H1 (cell line): ENCODE measurements around the gene HDAC7. TPM values are rescaled to one million over a fixed set of nuclear protein-coding genes. Genes with fewer than 3 reads are reported as not detected.

ENCODE experiments used
- CBX5 ChIP-seq: fragments of 300-800, 300-1000 bp; sonication (generic); IDR thresholded peaks from 2 replicates; pipeline ENCODE4 v1.7.1; 2016; ENCODE audit warnings: antibody characterized with exemption, low read length, low read depth
- HDAC2 ChIP-seq, 2 experiments: fragments of 300-600 bp in 1 of 2; sonication (generic) in 1 of 2; IDR thresholded peaks; 2 replicates each; pipeline ENCODE4 v1.6.1; 2011 to 2012; ENCODE audit warnings: low read depth in 2 of 2, low read length in 2 of 2, mild to moderate bottlenecking in 2 of 2, moderate library complexity in 2 of 2, borderline replicate concordance in 1 of 2, inconsistent platforms in 1 of 2
- JUN ChIP-seq: IDR thresholded peaks from 2 replicates; pipeline ENCODE4 v1.6.1; 2011; ENCODE audit warnings: low read depth, mild to moderate bottlenecking, improper control_type of control experiment, low read length
- polyA plus RNA-seq, 7 experiments: library from polyadenylated mRNA; depleted of rRNA in 3 of 7; stranded (reverse) in 5 of 7; unstranded in 2 of 7; fragments of >200 nt in 5 of 7; fragments of 200-250 nt in 2 of 7; gene quantifications; 1 replicate in 5 of 7; 2 replicates in 1 of 7; 4 replicates in 1 of 7; pipeline versions ENCODE4 v1.2.1 to v1.2.3, GENCODE V29; 2011 to 2013; ENCODE audit warnings: missing spikeins in 2 of 7, mixed read lengths in 2 of 7
- total RNA-seq: library from RNA; stranded (reverse); fragmentation: NEBNext Ultra II Directional; extraction: Animal tissue kit (Norgen Biotek cat#: 25700); gene quantifications from 2 replicates; pipeline ENCODE4 v1.2.1, GENCODE V29; 2021
- TF ChIP-seq, protein P1 (sequence below), 3 experiments: IDR thresholded peaks; 1 replicate in 2 of 3; 2 replicates in 1 of 3; pipeline versions ENCODE4 v1.5.1 to v1.6.1; 2011; ENCODE audit warnings: low read length in 3 of 3, mild to moderate bottlenecking in 3 of 3, inconsistent platforms in 2 of 3, low read depth in 1 of 3, moderate library complexity in 1 of 3; ENCODE audit not compliant: insufficient read depth in 1 of 3; ENCODE audit errors: control extremely low read depth in 1 of 3
- TF ChIP-seq, protein P2 (sequence below): IDR thresholded peaks from 2 replicates; pipeline ENCODE4 v1.6.1; 2011; ENCODE audit warnings: low read length, improper control_type of control experiment
- TF ChIP-seq, protein P3 (sequence below): fragments of 300-600 bp; sonication (generic); IDR thresholded peaks from 2 replicates; pipeline ENCODE4 v1.7.1; 2012; ENCODE audit warnings: low read length, moderate library complexity, mild to moderate bottlenecking, inconsistent platforms; ENCODE audit not compliant: insufficient replicate concordance

Gene HDAC7
- total and polyA plus RNA-seq, 2 of the 8 experiments (the other 6 are each of a cell fraction or from before 2014, with no cell fraction given) = 25.5 to 84.9 TPM

DNA sequence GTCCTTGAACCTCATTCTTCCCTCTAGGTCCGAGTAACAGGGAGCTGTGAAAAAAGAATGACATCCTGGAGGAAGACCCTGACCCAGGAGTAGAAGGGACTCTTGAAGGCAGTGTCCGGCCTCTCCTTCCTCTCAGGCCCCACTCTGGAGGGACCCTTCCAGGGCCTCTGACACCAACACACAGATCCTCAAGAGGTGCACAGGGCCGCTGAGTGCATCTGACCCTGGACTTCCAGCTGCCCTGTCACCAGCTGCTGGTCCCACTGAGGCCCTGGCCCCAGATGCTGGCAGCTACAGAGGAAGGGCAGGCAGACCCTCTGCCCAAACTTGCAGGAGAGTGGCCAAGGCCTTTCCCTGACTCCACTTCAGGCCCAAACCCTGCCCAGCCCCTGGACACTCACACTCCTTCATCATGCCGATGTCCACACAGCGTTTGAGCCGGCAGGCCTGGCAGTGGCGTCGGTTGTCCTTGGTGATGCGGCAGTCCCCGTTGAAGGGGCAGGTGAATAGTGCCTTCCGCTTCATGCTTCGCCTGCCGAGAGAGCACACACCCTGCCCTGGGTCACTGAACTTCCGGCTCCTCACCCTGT, 45.0 kb upstream of the HDAC7 start (continued):
- TF ChIP-seq, protein P1, sequence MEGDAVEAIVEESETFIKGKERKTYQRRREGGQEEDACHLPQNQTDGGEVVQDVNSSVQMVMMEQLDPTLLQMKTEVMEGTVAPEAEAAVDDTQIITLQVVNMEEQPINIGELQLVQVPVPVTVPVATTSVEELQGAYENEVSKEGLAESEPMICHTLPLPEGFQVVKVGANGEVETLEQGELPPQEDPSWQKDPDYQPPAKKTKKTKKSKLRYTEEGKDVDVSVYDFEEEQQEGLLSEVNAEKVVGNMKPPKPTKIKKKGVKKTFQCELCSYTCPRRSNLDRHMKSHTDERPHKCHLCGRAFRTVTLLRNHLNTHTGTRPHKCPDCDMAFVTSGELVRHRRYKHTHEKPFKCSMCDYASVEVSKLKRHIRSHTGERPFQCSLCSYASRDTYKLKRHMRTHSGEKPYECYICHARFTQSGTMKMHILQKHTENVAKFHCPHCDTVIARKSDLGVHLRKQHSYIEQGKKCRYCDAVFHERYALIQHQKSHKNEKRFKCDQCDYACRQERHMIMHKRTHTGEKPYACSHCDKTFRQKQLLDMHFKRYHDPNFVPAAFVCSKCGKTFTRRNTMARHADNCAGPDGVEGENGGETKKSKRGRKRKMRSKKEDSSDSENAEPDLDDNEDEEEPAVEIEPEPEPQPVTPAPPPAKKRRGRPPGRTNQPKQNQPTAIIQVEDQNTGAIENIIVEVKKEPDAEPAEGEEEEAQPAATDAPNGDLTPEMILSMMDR (IDR thresholded peaks at IDR 0.05; ENCODE audit: control extremely low read depth in 1 of 3, insufficient read depth in 1 of 3, low read depth in 1 of 3, low read length in 3 of 3) = no peak
- TF ChIP-seq CBX5 = no peak
- TF ChIP-seq JUN = no peak
- TF ChIP-seq, protein P2, sequence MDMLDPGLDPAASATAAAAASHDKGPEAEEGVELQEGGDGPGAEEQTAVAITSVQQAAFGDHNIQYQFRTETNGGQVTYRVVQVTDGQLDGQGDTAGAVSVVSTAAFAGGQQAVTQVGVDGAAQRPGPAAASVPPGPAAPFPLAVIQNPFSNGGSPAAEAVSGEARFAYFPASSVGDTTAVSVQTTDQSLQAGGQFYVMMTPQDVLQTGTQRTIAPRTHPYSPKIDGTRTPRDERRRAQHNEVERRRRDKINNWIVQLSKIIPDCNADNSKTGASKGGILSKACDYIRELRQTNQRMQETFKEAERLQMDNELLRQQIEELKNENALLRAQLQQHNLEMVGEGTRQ = no peak
- no peak for TF ChIP-seq HDAC2 (IDR thresholded peaks at IDR 0.05; ENCODE audit: borderline replicate concordance in 1 of 2, low read depth in 2 of 2, low read length in 2 of 2)
- TF ChIP-seq, protein P3, sequence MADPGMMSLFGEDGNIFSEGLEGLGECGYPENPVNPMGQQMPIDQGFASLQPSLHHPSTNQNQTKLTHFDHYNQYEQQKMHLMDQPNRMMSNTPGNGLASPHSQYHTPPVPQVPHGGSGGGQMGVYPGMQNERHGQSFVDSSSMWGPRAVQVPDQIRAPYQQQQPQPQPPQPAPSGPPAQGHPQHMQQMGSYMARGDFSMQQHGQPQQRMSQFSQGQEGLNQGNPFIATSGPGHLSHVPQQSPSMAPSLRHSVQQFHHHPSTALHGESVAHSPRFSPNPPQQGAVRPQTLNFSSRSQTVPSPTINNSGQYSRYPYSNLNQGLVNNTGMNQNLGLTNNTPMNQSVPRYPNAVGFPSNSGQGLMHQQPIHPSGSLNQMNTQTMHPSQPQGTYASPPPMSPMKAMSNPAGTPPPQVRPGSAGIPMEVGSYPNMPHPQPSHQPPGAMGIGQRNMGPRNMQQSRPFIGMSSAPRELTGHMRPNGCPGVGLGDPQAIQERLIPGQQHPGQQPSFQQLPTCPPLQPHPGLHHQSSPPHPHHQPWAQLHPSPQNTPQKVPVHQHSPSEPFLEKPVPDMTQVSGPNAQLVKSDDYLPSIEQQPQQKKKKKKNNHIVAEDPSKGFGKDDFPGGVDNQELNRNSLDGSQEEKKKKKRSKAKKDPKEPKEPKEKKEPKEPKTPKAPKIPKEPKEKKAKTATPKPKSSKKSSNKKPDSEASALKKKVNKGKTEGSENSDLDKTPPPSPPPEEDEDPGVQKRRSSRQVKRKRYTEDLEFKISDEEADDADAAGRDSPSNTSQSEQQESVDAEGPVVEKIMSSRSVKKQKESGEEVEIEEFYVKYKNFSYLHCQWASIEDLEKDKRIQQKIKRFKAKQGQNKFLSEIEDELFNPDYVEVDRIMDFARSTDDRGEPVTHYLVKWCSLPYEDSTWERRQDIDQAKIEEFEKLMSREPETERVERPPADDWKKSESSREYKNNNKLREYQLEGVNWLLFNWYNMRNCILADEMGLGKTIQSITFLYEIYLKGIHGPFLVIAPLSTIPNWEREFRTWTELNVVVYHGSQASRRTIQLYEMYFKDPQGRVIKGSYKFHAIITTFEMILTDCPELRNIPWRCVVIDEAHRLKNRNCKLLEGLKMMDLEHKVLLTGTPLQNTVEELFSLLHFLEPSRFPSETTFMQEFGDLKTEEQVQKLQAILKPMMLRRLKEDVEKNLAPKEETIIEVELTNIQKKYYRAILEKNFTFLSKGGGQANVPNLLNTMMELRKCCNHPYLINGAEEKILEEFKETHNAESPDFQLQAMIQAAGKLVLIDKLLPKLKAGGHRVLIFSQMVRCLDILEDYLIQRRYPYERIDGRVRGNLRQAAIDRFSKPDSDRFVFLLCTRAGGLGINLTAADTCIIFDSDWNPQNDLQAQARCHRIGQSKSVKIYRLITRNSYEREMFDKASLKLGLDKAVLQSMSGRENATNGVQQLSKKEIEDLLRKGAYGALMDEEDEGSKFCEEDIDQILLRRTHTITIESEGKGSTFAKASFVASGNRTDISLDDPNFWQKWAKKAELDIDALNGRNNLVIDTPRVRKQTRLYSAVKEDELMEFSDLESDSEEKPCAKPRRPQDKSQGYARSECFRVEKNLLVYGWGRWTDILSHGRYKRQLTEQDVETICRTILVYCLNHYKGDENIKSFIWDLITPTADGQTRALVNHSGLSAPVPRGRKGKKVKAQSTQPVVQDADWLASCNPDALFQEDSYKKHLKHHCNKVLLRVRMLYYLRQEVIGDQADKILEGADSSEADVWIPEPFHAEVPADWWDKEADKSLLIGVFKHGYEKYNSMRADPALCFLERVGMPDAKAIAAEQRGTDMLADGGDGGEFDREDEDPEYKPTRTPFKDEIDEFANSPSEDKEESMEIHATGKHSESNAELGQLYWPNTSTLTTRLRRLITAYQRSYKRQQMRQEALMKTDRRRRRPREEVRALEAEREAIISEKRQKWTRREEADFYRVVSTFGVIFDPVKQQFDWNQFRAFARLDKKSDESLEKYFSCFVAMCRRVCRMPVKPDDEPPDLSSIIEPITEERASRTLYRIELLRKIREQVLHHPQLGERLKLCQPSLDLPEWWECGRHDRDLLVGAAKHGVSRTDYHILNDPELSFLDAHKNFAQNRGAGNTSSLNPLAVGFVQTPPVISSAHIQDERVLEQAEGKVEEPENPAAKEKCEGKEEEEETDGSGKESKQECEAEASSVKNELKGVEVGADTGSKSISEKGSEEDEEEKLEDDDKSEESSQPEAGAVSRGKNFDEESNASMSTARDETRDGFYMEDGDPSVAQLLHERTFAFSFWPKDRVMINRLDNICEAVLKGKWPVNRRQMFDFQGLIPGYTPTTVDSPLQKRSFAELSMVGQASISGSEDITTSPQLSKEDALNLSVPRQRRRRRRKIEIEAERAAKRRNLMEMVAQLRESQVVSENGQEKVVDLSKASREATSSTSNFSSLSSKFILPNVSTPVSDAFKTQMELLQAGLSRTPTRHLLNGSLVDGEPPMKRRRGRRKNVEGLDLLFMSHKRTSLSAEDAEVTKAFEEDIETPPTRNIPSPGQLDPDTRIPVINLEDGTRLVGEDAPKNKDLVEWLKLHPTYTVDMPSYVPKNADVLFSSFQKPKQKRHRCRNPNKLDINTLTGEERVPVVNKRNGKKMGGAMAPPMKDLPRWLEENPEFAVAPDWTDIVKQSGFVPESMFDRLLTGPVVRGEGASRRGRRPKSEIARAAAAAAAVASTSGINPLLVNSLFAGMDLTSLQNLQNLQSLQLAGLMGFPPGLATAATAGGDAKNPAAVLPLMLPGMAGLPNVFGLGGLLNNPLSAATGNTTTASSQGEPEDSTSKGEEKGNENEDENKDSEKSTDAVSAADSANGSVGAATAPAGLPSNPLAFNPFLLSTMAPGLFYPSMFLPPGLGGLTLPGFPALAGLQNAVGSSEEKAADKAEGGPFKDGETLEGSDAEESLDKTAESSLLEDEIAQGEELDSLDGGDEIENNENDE = no peak
